GM13976 (cell line): ENCODE data around the gene IZUMO4.
"Not testable (repeated sequence)": the region's sequence is repeated elsewhere in the genome, so short reads cannot be mapped to it uniquely, and the experiment has no call there.

ENCODE experiments used
- DNase-seq: peaks from one replicate; pipeline ENCODE4 v3.0.0; 2012; ENCODE audit warnings: low spot score
- CTCF ChIP-seq: IDR thresholded peaks from 2 replicates; pipeline ENCODE4 v1.5.1; 2012; ENCODE audit warnings: borderline replicate concordance, mild to moderate bottlenecking; ENCODE audit not compliant: insufficient read depth; ENCODE audit errors: extremely low read depth, missing control alignments, control extremely low read depth
- in situ Hi-C: fragments of 300-500 bp; cut with MboI; formaldehyde crosslinking; loops from one replicate; pipeline ENCODE4 v1.12.0; 2022; ENCODE audit warnings: low sequenced_read_pairs, mixed read lengths, inconsistent platforms; ENCODE audit not compliant: unreplicated experiment

Gene IZUMO4

GRCh38 chr19:2083174-2083854 is 13.4 kb upstream of the IZUMO4 start:
- no peak for DNase-seq
- in situ Hi-C loops: no loop called here
- TF ChIP-seq CTCF: no peak

- TF ChIP-seq CTCF: no peak
- in situ Hi-C loops: no loop called here
- peak; percentile 89 for DNase-seq
Measured at GRCh38 chr19:2084993-2085720, 11.6 kb upstream of the IZUMO4 start.

- in situ Hi-C loops, DNase-seq: not testable (repeated sequence)
Measured at GRCh38 chr19:2086695-2087620, 9.8 kb upstream of the IZUMO4 start.

DNA sequence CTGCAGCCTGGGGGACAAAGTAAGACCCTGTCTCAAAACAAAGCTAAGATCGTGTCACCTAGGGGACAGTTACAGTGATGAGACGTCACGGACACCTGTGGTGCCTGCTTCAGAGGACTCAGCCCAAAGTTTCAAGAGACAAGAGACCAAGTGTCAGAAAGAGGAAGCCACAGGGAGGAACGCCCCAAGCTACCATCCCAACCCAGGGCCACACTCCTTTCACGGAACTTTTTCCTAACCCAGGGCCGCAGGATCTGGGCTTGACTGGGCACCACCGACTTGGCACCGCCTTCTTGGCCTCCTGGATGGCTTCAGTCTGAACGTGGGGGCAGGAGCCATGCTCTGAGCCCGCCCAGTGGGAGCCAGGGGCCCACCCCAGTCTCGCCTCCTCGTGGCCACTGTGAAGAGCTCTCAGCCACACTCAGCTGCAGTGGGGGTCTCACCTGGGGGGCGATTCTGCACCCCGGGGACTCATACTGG is 9.1 kb upstream of the IZUMO4 start:
- no peak for DNase-seq
- in situ Hi-C loops: no loop called here
- peak; percentile 46 for TF ChIP-seq CTCF

GRCh38 chr19:2089001-2089711 is 7.6 kb upstream of the IZUMO4 start:
- no peak for DNase-seq
- in situ Hi-C loops: no loop called here
- no peak for TF ChIP-seq CTCF

DNA sequence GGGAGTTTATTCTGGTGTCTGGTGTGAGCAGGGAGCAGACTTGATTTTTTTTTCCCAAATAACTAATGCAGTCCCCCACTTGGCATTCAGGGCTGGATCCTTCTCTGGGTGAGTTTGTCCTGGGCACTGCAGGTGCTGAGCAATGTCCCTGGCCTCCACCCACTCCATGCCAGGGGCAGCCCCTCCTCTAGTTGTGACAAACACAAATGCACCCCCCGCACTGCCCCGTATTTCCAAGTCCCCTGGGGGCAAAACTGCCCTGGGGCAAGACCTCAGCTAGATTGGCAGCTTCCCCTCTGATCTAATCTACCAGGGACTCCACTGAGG is 7.0 kb upstream of the IZUMO4 start:
- DNase-seq: no peak
- in situ Hi-C loops: no loop called here
- no peak for TF ChIP-seq CTCF

DNA sequence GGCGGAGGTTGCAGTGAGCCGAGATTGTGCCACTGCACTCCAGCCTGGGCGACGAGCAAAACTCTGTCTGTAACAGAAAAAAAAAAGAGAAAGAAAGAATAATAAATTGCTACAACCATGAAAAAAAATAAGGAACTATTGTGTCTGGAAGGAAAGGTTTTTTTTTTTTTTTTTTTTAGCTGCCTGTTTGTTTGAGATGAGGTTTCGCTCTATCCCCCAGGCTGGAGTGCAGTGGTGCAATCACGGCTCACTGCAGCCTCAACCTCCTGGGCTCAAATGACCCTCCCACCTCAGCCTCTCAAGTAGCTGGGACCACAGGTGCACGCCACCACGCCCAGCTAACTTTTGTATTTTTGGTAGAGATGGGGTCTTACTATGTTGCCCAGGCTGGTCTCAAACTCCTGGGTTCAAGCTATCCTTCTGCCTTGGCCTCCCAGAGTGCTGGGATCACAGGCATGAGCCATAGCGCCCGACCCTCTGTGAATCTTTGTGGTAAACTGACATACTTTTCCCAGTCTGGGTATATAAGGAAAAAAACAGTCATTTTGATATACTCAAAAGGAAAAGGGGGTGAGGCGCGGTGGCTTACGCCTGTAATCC is 4.7 kb upstream of the IZUMO4 start:
- in situ Hi-C loops, DNase-seq: not testable (repeated sequence)
